HL-60 (cell line): ENCODE data around the gene ZNF800.

Experiments
- DNase-seq, 2 experiments: peaks; one replicate each; pipeline ENCODE4 v3.0.0-alpha.2; 2010 to 2020; ENCODE audit warnings: low read depth in 1 of 2, low spot score in 1 of 2
- H3K27ac ChIP-seq: fragments of 250-450 bp; sonication (Bioruptor Pico); replicated peaks from 2 replicates; pipeline ENCODE4 v1.5.1; 2020; ENCODE audit warnings: mild to moderate bottlenecking, moderate library complexity
- H3K27me3 ChIP-seq: fragments of 250-450 bp; sonication (Bioruptor Pico); 2 replicates; pipeline ENCODE4 v1.5.1; 2021; ENCODE audit warnings: mild to moderate bottlenecking, moderate library complexity; ENCODE audit not compliant: insufficient read depth, poor library complexity, severe bottlenecking
- H3K4me3 ChIP-seq: replicated peaks from 2 replicates; pipeline ENCODE4 v1.5.1; 2011; ENCODE audit warnings: mild to moderate bottlenecking, control low read depth, low read length; ENCODE audit not compliant: insufficient read depth
- GABPA ChIP-seq: IDR thresholded peaks from 2 replicates; pipeline ENCODE4 v1.6.1; 2012; ENCODE audit warnings: low read depth
- POLR2AphosphoS5 ChIP-seq: IDR thresholded peaks from 2 replicates; pipeline ENCODE4 v1.6.1; 2012; ENCODE audit warnings: low read depth
- REST ChIP-seq: IDR thresholded peaks from 2 replicates; pipeline ENCODE4 v1.6.1; 2012; ENCODE audit warnings: low read depth; ENCODE audit not compliant: insufficient replicate concordance
- SPI1 ChIP-seq: IDR thresholded peaks from 2 replicates; pipeline ENCODE4 v1.6.1; 2012; ENCODE audit warnings: low read depth, mild to moderate bottlenecking, borderline replicate concordance
- TF ChIP-seq, protein P1 (sequence below): IDR thresholded peaks from one replicate; pipeline ENCODE4 v1.5.1; 2011; ENCODE audit warnings: low read length, control low read depth, inconsistent platforms; ENCODE audit not compliant: insufficient read depth

Gene ZNF800

GRCh38 chr7:127348247-127348631 lies 44.3 kb downstream of the ZNF800 start:
- no peak for DNase-seq
- peak overlapping the region; percentile 23 for H3K4me3 ChIP-seq
- no peaks in the 10 kb centered on the region for H3K27me3 ChIP-seq
- TF ChIP-seq, protein P1, sequence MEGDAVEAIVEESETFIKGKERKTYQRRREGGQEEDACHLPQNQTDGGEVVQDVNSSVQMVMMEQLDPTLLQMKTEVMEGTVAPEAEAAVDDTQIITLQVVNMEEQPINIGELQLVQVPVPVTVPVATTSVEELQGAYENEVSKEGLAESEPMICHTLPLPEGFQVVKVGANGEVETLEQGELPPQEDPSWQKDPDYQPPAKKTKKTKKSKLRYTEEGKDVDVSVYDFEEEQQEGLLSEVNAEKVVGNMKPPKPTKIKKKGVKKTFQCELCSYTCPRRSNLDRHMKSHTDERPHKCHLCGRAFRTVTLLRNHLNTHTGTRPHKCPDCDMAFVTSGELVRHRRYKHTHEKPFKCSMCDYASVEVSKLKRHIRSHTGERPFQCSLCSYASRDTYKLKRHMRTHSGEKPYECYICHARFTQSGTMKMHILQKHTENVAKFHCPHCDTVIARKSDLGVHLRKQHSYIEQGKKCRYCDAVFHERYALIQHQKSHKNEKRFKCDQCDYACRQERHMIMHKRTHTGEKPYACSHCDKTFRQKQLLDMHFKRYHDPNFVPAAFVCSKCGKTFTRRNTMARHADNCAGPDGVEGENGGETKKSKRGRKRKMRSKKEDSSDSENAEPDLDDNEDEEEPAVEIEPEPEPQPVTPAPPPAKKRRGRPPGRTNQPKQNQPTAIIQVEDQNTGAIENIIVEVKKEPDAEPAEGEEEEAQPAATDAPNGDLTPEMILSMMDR, result no peak
- TF ChIP-seq REST, result no peak
- no peak for TF ChIP-seq SPI1
- TF ChIP-seq GABPA, result no peak
- TF ChIP-seq POLR2AphosphoS5, result no peak
- H3K27ac ChIP-seq, result no peak overlapping the region

DNA sequence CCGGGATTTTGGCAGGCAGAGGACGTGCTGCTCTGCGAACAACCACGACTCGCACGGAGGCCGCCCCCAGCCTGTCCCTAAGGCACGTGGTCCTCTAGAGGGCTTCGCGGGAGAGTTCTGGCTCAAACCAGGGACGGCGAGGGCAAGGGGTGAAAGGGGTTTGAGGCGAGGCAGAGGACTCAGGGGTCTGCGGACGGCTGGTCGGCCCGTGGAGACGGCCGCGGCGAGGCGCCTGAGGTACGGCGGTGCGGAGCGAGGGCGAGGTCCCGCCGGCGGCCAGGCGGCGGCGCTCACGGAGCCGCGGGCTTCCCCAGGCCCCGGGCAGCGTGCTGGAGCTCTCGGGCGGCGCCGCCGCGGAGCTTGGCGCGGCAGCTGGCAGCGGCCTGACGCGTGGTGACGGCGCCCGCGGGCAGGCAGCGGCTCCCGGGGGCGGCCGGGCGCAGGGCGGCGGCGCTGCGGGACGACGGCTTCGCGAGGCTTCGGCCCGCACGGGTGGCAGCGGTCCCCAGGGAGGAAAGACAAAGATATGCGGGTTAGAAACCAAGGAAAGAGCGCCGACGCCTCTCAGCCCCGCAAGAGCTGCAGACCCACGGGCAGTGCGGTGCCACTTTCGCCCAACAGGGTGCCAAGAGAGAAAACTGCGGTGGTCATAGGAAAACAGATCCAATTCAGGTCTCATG lies 44.8 kb downstream of the ZNF800 start:
- no peaks in the 10 kb centered on the region for H3K27me3 ChIP-seq
- TF ChIP-seq POLR2AphosphoS5 (peak; percentile 47), REST (no peak)
- TF ChIP-seq, protein P1, result peak; percentile 46
- peak overlapping the region; percentile 23 for H3K4me3 ChIP-seq
- H3K27ac ChIP-seq, result no peak overlapping the region
- DNase-seq, result peak; percentile 10 to 67

- no peaks in the 10 kb centered on the region for H3K27me3 ChIP-seq
- no peak overlapping the region for H3K4me3 ChIP-seq
- DNase-seq, result no peak
- no peak overlapping the region for H3K27ac ChIP-seq
- TF ChIP-seq GABPA (no peak), SPI1 (no peak), POLR2AphosphoS5 (no peak)
These were observed 45.8 kb downstream of the ZNF800 start for GRCh38 chr7:127346575-127347256.

GRCh38 chr7:127342596-127342995 lies 49.9 kb downstream of the ZNF800 start:
- no peak for DNase-seq
- Histone ChIP-seq H3K4me3 (no peak overlapping the region), H3K27me3 (no peaks in the 10 kb centered on the region), H3K27ac (no peak overlapping the region)
- TF ChIP-seq SPI1 (no peak), REST (peak; percentile 86)
